Dermis blood vessel endothelial cell (primary cell): ENCODE measurements around the gene CD14. TPM values are rescaled to one million over a fixed set of nuclear protein-coding genes. Genes with fewer than 3 reads are reported as not detected.
A peak's percentile ranks its signal among the peaks of the same experiment; 100 is the strongest.
"Not testable (repeated sequence)": the region's sequence is repeated elsewhere in the genome, so short reads cannot be mapped to it uniquely, and the experiment has no call there.

Experiments
- DNase-seq: peaks from one replicate; pipeline ENCODE4 v3.0.0; 2010
- total RNA-seq: library from RNA; depleted of rRNA; stranded (reverse); fragments of >200 nt; gene quantifications from 2 replicates; pipeline ENCODE4 v1.2.3, GENCODE V29; 2014

CD14 gene
- total RNA-seq, 1 donor from 2014 or later: 3.2 TPM

DNA sequence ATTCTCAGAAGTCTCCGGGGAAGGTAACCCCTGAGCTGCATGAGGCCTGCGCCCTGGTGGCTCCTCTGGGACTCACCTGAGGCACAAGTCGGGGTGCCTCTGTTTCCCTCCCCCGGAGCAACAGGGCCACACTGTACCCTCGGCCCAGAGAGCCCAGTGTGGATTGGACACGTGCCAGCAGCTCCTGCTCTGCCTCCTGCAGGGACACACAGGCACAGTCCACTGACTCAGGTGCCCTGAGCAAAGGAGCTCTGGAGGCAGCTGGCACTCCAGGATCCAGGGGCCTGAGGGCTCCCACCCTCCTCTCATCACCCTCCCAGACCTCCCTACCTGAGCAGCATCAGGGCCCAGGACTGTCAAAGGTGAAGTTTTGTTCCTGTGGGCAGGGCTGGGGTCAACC lies 38.8 kb downstream of the CD14 start:
- DNase-seq: no peak

DNA sequence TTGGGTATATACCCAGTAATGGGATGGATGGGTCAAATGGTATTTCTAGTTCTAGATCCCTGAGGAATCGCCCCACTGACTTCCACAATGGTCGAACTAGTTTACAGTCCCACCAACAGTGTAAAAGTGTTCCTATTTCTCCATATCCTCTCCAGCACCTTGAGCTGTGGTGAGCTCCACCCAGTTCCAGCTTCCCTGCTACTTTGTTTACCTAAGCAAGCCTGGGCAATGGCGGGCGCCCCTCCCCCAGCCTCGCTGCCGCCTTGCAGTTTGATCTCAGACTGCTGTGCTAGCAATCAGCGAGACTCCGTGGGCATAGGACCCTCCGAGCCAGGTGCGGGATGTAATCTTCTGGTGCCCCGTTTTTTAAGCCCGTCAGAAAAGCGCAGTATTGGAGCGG lies 39.9 kb downstream of the CD14 start:
- DNase-seq: not testable (repeated sequence)

DNA sequence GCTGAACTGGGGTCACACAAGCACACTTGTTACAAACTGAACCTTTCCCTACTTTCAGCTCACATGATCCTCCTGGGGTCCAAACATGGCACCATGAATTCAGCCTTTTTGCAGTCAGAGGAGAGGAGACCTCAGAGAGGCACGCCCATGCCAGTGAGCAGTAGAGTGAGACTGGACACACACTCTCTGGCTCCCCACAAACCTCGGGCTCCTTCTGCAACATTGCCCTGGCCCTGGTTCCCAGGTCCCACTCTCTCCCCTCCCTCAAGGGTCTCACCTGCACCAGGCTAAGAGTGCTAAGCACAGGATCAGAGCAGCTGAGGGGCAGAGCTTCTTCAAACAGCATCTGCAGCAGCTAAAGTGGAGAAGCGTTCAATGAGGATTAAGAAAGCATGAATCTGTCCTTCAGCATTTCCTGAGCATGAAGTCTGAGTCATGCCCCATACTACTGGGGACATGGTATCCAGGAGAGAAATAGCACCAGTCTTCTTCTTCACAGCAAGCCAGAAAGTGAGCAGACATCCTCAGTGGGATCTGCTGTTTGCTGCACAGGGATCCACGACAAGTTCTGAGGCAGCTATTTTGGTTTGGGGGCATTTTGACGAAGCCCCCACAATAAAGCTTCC lies 41.1 kb downstream of the CD14 start:
- DNase-seq: peak; percentile 26

DNA sequence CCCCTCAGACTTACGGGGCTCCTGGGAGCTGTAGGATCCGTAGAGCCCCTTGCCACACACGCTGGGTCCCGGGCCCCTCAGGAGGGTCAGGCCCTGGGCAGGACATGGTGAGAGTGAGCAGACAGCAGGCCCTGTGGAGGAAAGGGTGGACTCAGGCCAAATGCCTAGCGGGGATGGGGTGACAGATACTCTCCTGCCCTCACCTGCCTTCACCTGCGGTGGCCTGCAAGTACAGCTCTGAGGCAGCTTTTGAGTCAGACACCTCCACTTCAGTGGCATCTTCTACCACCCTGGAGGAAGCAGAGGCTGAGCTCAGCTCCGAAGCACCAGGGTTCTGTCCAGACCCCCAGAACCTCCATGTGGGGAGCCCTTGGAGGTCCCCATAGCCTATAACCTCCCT lies 42.1 kb downstream of the CD14 start:
- no peak for DNase-seq

DNA sequence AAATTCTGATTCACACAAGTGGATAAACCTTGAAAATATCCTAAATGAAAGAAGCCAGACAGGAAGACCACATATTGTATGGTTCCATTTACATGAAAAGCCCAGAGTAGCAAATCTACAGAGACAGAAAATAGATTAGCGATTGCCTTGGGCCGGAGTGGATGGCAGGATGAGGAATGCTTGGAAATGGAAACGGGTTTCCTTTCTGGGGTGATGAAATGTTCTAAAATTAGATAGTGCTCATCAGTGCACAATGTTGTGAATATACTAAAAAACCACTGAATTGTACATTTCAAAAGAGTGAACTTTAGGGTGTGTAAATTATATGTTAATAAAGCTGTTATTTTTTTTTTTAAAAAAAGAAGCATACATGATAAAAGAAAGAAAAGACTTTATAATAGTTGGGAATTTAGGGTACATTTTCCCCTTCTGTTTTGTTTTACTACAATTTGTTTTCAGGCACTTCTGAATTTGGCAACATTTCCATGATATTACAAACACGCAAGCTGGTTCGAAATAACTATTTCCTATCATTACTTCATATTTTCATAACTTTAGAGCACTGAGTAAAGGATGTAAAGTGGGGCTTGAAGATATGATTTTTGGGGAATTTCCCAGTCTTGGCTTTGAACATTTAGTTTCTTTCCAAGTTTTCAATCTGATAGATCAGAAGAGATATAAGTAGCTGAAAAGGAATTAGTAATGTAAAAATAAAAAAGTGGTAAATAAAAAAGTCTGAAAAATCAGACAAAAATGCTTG lies 44.5 kb downstream of the CD14 start:
- no peak for DNase-seq

DNA sequence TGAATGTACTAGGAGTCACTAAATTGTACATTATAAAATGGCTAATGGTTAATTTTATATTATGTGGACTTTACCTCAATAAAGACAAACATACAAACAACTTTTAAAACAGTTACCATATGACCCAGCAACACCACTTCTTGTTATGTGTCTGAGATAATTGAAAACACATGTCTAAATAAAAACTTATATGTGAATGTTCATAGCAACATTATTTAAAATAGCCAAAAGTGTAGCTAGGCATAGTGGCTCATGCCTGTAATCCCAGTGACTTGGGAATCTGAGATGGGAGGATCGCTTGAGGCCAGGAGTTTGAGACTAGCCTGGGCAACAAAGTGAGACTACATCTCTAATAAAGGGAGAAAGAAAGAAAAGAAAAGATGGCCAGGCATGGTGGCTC lies 45.5 kb downstream of the CD14 start:
- DNase-seq: no peak

Other genes with a start within 250 kb of the CD14 start
- gene ANKHD1, start 231.3 kb downstream of the CD14 start, total RNA-seq: 70.1 and 80.0 TPM in 2 replicates
- 0.37 and 0.51 TPM in 2 replicates for gene EIF4EBP3, start 85.5 kb downstream of the CD14 start, total RNA-seq
- 19.1 and 25.7 TPM in 2 replicates for gene SRA1, start 75.7 kb downstream of the CD14 start, total RNA-seq
- gene APBB3, start 68.6 kb downstream of the CD14 start, total RNA-seq: 8.2 and 16.2 TPM in 2 replicates
- 30.1 and 61.0 TPM in 2 replicates for gene SLC35A4, start 68.3 kb downstream of the CD14 start, total RNA-seq
- gene TMCO6, start 6.3 kb upstream of the CD14 start, total RNA-seq: 18.0 and 50.2 TPM in 2 replicates
- gene NDUFA2, start 14.5 kb upstream of the CD14 start, total RNA-seq: 24.9 and 40.8 TPM in 2 replicates
- 114 and 125 TPM in 2 replicates for gene IK, start 14.7 kb upstream of the CD14 start, total RNA-seq
- 41.1 and 45.1 TPM in 2 replicates for gene WDR55, start 31.7 kb upstream of the CD14 start, total RNA-seq
- gene DND1, start 40.4 kb upstream of the CD14 start, total RNA-seq: 0.14 and 0.68 TPM in 2 replicates
- 53.1 and 73.4 TPM in 2 replicates for gene HARS1, start 58.2 kb upstream of the CD14 start, total RNA-seq
- 31.5 and 32.3 TPM in 2 replicates for gene HARS2, start 58.3 kb upstream of the CD14 start, total RNA-seq
- gene ZMAT2, start 67.3 kb upstream of the CD14 start, total RNA-seq: 55.5 and 62.3 TPM in 2 replicates
- gene PCDHA1, start 153.0 kb upstream of the CD14 start, total RNA-seq: 0.17 TPM in 1 of 2 replicates, not detected in the other
- 0.17 TPM in 1 of 2 replicates, not detected in the other for gene PCDHA2, start 161.7 kb upstream of the CD14 start, total RNA-seq
- gene PCDHA3, start 167.9 kb upstream of the CD14 start, total RNA-seq: 0.14 and 0.17 TPM in 2 replicates
- 0.17 and 0.23 TPM in 2 replicates for gene PCDHA4, start 173.9 kb upstream of the CD14 start, total RNA-seq
- gene PCDHA5, start 188.4 kb upstream of the CD14 start, total RNA-seq: 0.17 TPM in 1 of 2 replicates, not detected in the other
- gene PCDHA6, start 194.8 kb upstream of the CD14 start, total RNA-seq: 0.09 and 0.17 TPM in 2 replicates
- gene PCDHA7, start 201.1 kb upstream of the CD14 start, total RNA-seq: 0.19 and 0.34 TPM in 2 replicates
- 0.05 TPM in 1 of 2 replicates, not detected in the other for gene PCDHA8, start 208.0 kb upstream of the CD14 start, total RNA-seq
- under 0.01 TPM in 2 replicates for gene PCDHA9, start 215.2 kb upstream of the CD14 start, total RNA-seq
- gene PCDHA10, start 222.7 kb upstream of the CD14 start, total RNA-seq: 0.09 and 0.17 TPM in 2 replicates
- gene PCDHA11, start 235.8 kb upstream of the CD14 start, total RNA-seq: 0.17 and 0.28 TPM in 2 replicates
- 0.17 TPM in 1 of 2 replicates, not detected in the other for gene PCDHA12, start 242.1 kb upstream of the CD14 start, total RNA-seq
- under 0.01 TPM in 1 of 2 replicates, not detected in the other for gene PCDHA13, start 248.9 kb upstream of the CD14 start, total RNA-seq